OCI-LY1 (cell line): ENCODE measurements around the gene MAD2L1BP.
A peak's percentile ranks its signal among the peaks of the same experiment; 100 is the strongest.
"Not testable (repeated sequence)": the region's sequence is repeated elsewhere in the genome, so short reads cannot be mapped to it uniquely, and the experiment has no call there.

Source experiments
- H2AFZ ChIP-seq: fragments of 200-600 bp; sonication (generic), shearing (Covaris generic); 2 replicates; pipeline ENCODE4 v1.6.0; 2014; ENCODE audit warnings: antibody characterized with exemption, mild to moderate bottlenecking, low read length
- H3F3A ChIP-seq: fragments of 200-600 bp; sonication (generic), shearing (Covaris generic); 2 replicates; pipeline ENCODE4 v1.6.0; 2014; ENCODE audit warnings: mild to moderate bottlenecking, antibody characterized with exemption, low read length, moderate library complexity; ENCODE audit not compliant: insufficient read depth
- H3K27ac ChIP-seq: fragments of 200-600 bp; sonication (generic); 2 replicates; pipeline ENCODE4 v1.5.1; 2014; ENCODE audit warnings: low read length, mixed run types, mild to moderate bottlenecking, low read depth; ENCODE audit not compliant: poor library complexity, severe bottlenecking
- H3K27me3 ChIP-seq: fragments of 200-600 bp; sonication (generic); 2 replicates; pipeline ENCODE4 v1.6.0; 2014; ENCODE audit warnings: antibody characterized with exemption, mild to moderate bottlenecking, low read length, moderate library complexity; ENCODE audit not compliant: insufficient read depth
- H3K36me3 ChIP-seq: fragments of 200-600 bp; sonication (generic); 2 replicates; pipeline ENCODE4 v1.6.1; 2014; ENCODE audit warnings: mild to moderate bottlenecking, antibody characterized with exemption, low read length, moderate library complexity, mixed read lengths; ENCODE audit not compliant: insufficient read depth
- H3K4me1 ChIP-seq: fragments of 200-600 bp; sonication (generic); 2 replicates; pipeline ENCODE4 v1.5.1; 2014; ENCODE audit warnings: mild to moderate bottlenecking, low read length, moderate library complexity; ENCODE audit not compliant: insufficient read depth, severe bottlenecking
- H3K4me2 ChIP-seq: fragments of 200-600 bp; sonication (generic), shearing (Covaris generic); 2 replicates; pipeline ENCODE4 v1.6.1; 2014; ENCODE audit warnings: low read length
- H3K4me3 ChIP-seq: fragments of 200-600 bp; sonication (generic); 2 replicates; pipeline ENCODE4 v1.5.1; 2014; ENCODE audit warnings: low read length, low read depth, mild to moderate bottlenecking, mixed read lengths; ENCODE audit not compliant: poor library complexity, severe bottlenecking
- H3K79me2 ChIP-seq: fragments of 200-600 bp; shearing (Covaris generic); 2 replicates; pipeline ENCODE4 v1.6.1; 2016; ENCODE audit warnings: mixed run types, low read length, mixed read lengths; ENCODE audit not compliant: insufficient read depth
- H3K9ac ChIP-seq: fragments of 200-600 bp; sonication (generic), shearing (Covaris generic); 2 replicates; pipeline ENCODE4 v1.6.1; 2014; ENCODE audit warnings: mild to moderate bottlenecking, low read length, mixed read lengths
- H3K9me2 ChIP-seq: fragments of 200-600 bp; sonication (generic), shearing (Covaris generic); 2 replicates; pipeline ENCODE4 v1.6.1; 2014; ENCODE audit warnings: low read depth, mild to moderate bottlenecking, low read length, mixed read lengths
- H3K9me3 ChIP-seq: fragments of 200-600 bp; shearing (Covaris generic); 2 replicates; pipeline ENCODE4 v1.6.1; 2014; ENCODE audit warnings: low read length, mixed read lengths
- H4K20me1 ChIP-seq: fragments of 200-600 bp; sonication (generic), shearing (Covaris generic); 2 replicates; pipeline ENCODE4 v1.6.0; 2016; ENCODE audit warnings: mild to moderate bottlenecking, low read length; ENCODE audit not compliant: insufficient read depth
- CTCF ChIP-seq: fragments of 200-600 bp; sonication (generic), shearing (Covaris generic); IDR thresholded peaks from 2 replicates; pipeline ENCODE4 v1.5.1; 2017; ENCODE audit warnings: mild to moderate bottlenecking, antibody characterized with exemption, low read length, moderate library complexity, mixed read lengths
- EZH2 ChIP-seq: fragments of 200-600 bp; sonication (generic), shearing (Covaris generic); IDR thresholded peaks from 2 replicates; pipeline ENCODE4 v1.8.0; 2017; ENCODE audit warnings: borderline replicate concordance, mixed run types, mild to moderate bottlenecking, antibody characterized with exemption, low read length, moderate library complexity, mixed read lengths

The MAD2L1BP gene

DNA sequence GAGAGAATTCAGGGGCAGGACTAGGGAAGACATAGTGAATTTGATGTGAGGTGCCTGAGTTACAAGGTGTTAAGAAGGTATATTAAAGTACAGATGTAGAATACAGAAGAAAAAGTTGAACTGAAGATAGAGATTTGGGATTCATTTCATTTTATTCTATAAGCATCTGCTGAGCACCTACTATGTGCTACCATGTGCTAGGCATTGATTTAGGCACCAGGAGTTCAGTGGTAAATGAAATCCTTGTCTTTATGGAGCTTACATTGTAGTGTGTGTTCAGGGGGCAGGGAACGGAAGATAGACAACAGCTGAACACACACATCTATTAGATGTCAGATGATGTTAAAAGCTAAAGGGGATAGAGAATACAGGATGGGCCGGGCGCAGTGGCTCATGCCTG, 12.0 kb downstream of the MAD2L1BP start:
- H3K9ac ChIP-seq: no peak overlapping the region
- H3K4me1 ChIP-seq: peaks cover 4% of the 10 kb centered on the region
- no peaks in the 10 kb centered on the region for H3K27me3 ChIP-seq
- H3K4me2 ChIP-seq: no peak overlapping the region
- no peak for TF ChIP-seq CTCF
- TF ChIP-seq EZH2: no peak
- H2AFZ ChIP-seq: no peak overlapping the region
- peaks cover 8% of the 10 kb centered on the region for H3F3A ChIP-seq
- no peaks in the 10 kb centered on the region for H4K20me1 ChIP-seq
- H3K9me3 ChIP-seq: no peaks in the 10 kb centered on the region
- H3K9me2 ChIP-seq: no peaks in the 10 kb centered on the region
- H3K27ac ChIP-seq: no peak overlapping the region
- H3K4me3 ChIP-seq: no peak overlapping the region
- H3K79me2 ChIP-seq: no peaks in the 10 kb centered on the region
- H3K36me3 ChIP-seq: no peaks in the 10 kb centered on the region

- no peak overlapping the region for H3K9ac ChIP-seq
- no peaks in the 10 kb centered on the region for H3K27me3 ChIP-seq
- no peaks in the 10 kb centered on the region for H3K9me3 ChIP-seq
- no peaks in the 10 kb centered on the region for H3K79me2 ChIP-seq
- no peak for TF ChIP-seq CTCF
- TF ChIP-seq EZH2: no peak
- H3K4me1 ChIP-seq: peaks cover 4% of the 10 kb centered on the region
- H3F3A ChIP-seq: peaks cover 8% of the 10 kb centered on the region
- H3K27ac ChIP-seq: no peak overlapping the region
- no peak overlapping the region for H3K4me3 ChIP-seq
- H4K20me1 ChIP-seq: no peaks in the 10 kb centered on the region
- H3K36me3 ChIP-seq: no peaks in the 10 kb centered on the region
- no peak overlapping the region for H2AFZ ChIP-seq
- H3K4me2 ChIP-seq: no peak overlapping the region
- H3K9me2 ChIP-seq: no peaks in the 10 kb centered on the region
These were observed 12.6 kb downstream of the MAD2L1BP start for GRCh38 chr6:43648248-43648647.

- H3K4me1 ChIP-seq, H3K9me2 ChIP-seq, H3K4me3 ChIP-seq, H3K79me2 ChIP-seq, H3K9ac ChIP-seq, H4K20me1 ChIP-seq, H3K9me3 ChIP-seq, H3K27me3 ChIP-seq, H3K27ac ChIP-seq, H3K36me3 ChIP-seq, H3K4me2 ChIP-seq, H2AFZ ChIP-seq, H3F3A ChIP-seq: not testable (repeated sequence)
These were observed 17.2 kb downstream of the MAD2L1BP start for GRCh38 chr6:43652822-43653221.

DNA sequence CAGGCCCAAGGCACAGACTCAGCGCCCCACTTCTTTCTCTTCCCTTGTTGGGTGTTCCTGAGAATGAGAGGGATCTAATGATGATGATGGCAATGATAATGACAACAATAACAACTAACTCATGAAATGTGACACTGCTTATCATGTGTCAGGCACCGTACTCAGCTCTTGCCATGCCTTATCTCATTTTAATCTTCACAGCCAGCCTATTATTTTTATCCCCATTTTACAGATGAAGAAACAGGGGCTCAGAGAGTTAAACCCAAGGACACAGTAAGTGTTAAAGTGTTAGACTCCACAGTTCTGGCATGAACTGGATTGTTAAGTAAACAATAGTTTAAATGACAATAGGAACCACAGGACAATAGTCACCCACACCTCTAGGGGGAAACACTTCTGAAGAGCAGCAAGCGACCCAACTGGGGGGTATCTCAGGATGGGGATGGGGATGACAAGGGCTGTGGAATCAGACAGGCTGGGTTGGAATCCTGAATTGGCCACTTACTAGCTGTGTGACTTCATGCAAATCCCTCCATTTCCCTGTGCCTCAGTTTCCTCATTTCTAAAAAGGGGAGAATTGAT, 21.7 kb downstream of the MAD2L1BP start:
- 0 out of 2 replicates have a peak, but pooled peaks have one; percentile 11 for TF ChIP-seq CTCF
- TF ChIP-seq EZH2: no peak
- Histone ChIP-seq H3K9ac (no peak overlapping the region), H3K4me3 (no peak overlapping the region), H3K27ac (no peak overlapping the region), H3K36me3 (no peaks in the 10 kb centered on the region; the same call in 1 of the 2 replicates), H3F3A (no peaks in the 10 kb centered on the region), H3K9me3 (peaks cover 3% of the 10 kb centered on the region; the same call in 1 of the 2 replicates), H3K4me2 (no peak overlapping the region), H3K27me3 (peaks cover 5% of the 10 kb centered on the region; the same call in 1 of the 2 replicates), H3K9me2 (no peaks in the 10 kb centered on the region), H2AFZ (no peak overlapping the region), H4K20me1 (no peaks in the 10 kb centered on the region), H3K4me1 (no peaks in the 10 kb centered on the region), H3K79me2 (no peaks in the 10 kb centered on the region)
